GM19043 (cell line): ENCODE measurements around the gene RBPJL.
A peak's percentile ranks its signal among the peaks of the same experiment; 100 is the strongest.

Experiments used
- ATAC-seq: cut with Tn5 transposase; IDR thresholded peaks from one replicate; pipeline ENCODE4 v1.9.1; 2021; ENCODE audit warnings: low read depth; ENCODE audit not compliant: unreplicated experiment

RBPJL gene

GRCh38 chr20:45358282-45359068 is 51.8 kb downstream of the RBPJL start:
- no peak for ATAC-seq

- ATAC-seq = no peak
Observed at GRCh38 chr20:45359069-45359405, 52.4 kb downstream of the RBPJL start.

- no peak for ATAC-seq
Observed at GRCh38 chr20:45359406-45360148, 52.9 kb downstream of the RBPJL start.

- ATAC-seq = no peak
Observed at GRCh38 chr20:45361793-45362192, 55.2 kb downstream of the RBPJL start.

- peak; percentile 74 for ATAC-seq
Observed at GRCh38 chr20:45362804-45363610, 56.4 kb downstream of the RBPJL start, which contains the start of gene SYS1. SYS1 (plus strand) TSS chr20:45363156; CDS start chr20:45363532, 376 bp downstream.

- ATAC-seq = no peak
Observed at GRCh38 chr20:45363611-45364492, 57.2 kb downstream of the RBPJL start.

GRCh38 chr20:45365444-45365970 is 58.9 kb downstream of the RBPJL start:
- no peak for ATAC-seq

- ATAC-seq = no peak
Observed at GRCh38 chr20:45366192-45366591, 59.6 kb downstream of the RBPJL start.

GRCh38 chr20:45366631-45367030 is 60.0 kb downstream of the RBPJL start:
- ATAC-seq = no peak

GRCh38 chr20:45367126-45367525 is 60.5 kb downstream of the RBPJL start:
- ATAC-seq = no peak
